Left ventricle myocardium inferior (tissue), 1 donor: ENCODE data around the gene DCLK1. TPM values are rescaled to one million over a fixed set of nuclear protein-coding genes. Genes with fewer than 3 reads are reported as not detected.

Source experiments
- DNase-seq: peaks from one replicate; pipeline ENCODE4 v3.0.0-alpha.2; 2020
- H3K27ac ChIP-seq: fragments of 200-600 bp; replicated peaks from 2 replicates; pipeline ENCODE4 v1.8.0; 2021
- H3K27me3 ChIP-seq: fragments of 200-600 bp; 2 replicates; pipeline ENCODE4 v1.8.0; 2021; ENCODE audit warnings: low read depth
- H3K36me3 ChIP-seq: fragments of 200-600 bp; 2 replicates; pipeline ENCODE4 v1.8.0; 2021
- H3K4me1 ChIP-seq: fragments of 200-600 bp; 2 replicates; pipeline ENCODE4 v1.8.0; 2021
- H3K4me3 ChIP-seq: fragments of 200-600 bp; 2 replicates; pipeline ENCODE4 v1.8.0; 2021; ENCODE audit warnings: mild to moderate bottlenecking, moderate library complexity
- H3K9me3 ChIP-seq: fragments of 200-600 bp; replicated peaks from 2 replicates; pipeline ENCODE4 v1.8.0; 2021
- intact Hi-C: fragments of 100-400 bp; cut with micrococcal nuclease; formaldehyde crosslinking; loops from one replicate; pipeline ENCODE4 v1.11.0; 2022
- total RNA-seq: library from RNA; stranded (reverse); fragmentation: NEBNext Ultra II Directional; extraction: Animal tissue kit (Norgen Biotek cat#: 25700); gene quantifications from one replicate; pipeline ENCODE4 v1.2.1, GENCODE V29; 2021
- TF ChIP-seq, protein P1 (sequence below): fragments of 200-600 bp; IDR thresholded peaks from 2 replicates; pipeline ENCODE4 v1.8.0; 2021; ENCODE audit warnings: antibody characterized with exemption, mild to moderate bottlenecking, borderline replicate concordance
- donor health status: DM: no; HTN: yes; CAD: no; lungs with severe emphysema.

The DCLK1 gene
- total RNA-seq, 1 donor from 2014 or later: 8.4 TPM

DNA sequence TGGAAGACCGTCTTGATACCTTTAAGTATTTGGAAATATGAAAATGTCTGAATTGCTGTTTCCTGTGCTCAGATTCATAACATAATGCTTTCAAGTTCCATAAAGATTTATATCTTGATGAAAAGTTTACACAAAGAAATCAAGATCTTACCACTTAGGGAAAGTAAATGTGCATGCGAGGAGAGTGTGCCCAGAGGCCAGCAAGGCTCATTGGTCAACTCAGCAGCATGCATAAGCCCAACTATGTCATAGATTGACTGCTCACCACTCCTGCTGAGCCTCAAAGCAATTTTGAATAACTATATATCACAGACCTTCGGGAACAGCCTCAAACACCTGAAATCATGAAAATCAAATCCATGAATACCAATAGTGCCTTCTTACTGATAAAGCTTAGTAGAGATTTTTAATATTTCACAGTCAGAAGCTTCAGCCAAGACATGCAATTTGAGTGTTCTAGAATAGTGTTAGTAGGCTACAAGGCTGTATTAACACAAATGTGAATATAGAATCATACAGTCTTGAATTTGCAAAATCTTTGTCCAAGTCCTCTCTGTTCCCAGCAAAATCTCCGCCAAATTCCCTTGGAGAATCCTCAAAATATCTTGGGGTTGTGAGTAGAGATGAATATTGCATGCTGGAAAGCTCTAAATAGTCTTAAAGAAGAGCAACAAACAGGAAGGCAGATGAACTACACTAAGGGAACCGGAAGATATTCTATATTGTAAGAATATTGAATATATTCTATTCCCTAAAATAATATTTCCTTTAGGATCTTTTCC is 124.1 kb downstream of the DCLK1 start:
- intact Hi-C loops: no loop called here
- no peak for DNase-seq
- Histone ChIP-seq H3K27ac (no peak overlapping the region), H3K4me1 (no peaks in the 10 kb centered on the region), H3K27me3 (no peaks in the 10 kb centered on the region), H3K36me3 (no peaks in the 10 kb centered on the region), H3K9me3 (no peaks in the 10 kb centered on the region), H3K4me3 (no peak overlapping the region)
- TF ChIP-seq, protein P1, sequence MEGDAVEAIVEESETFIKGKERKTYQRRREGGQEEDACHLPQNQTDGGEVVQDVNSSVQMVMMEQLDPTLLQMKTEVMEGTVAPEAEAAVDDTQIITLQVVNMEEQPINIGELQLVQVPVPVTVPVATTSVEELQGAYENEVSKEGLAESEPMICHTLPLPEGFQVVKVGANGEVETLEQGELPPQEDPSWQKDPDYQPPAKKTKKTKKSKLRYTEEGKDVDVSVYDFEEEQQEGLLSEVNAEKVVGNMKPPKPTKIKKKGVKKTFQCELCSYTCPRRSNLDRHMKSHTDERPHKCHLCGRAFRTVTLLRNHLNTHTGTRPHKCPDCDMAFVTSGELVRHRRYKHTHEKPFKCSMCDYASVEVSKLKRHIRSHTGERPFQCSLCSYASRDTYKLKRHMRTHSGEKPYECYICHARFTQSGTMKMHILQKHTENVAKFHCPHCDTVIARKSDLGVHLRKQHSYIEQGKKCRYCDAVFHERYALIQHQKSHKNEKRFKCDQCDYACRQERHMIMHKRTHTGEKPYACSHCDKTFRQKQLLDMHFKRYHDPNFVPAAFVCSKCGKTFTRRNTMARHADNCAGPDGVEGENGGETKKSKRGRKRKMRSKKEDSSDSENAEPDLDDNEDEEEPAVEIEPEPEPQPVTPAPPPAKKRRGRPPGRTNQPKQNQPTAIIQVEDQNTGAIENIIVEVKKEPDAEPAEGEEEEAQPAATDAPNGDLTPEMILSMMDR: no peak

DNA sequence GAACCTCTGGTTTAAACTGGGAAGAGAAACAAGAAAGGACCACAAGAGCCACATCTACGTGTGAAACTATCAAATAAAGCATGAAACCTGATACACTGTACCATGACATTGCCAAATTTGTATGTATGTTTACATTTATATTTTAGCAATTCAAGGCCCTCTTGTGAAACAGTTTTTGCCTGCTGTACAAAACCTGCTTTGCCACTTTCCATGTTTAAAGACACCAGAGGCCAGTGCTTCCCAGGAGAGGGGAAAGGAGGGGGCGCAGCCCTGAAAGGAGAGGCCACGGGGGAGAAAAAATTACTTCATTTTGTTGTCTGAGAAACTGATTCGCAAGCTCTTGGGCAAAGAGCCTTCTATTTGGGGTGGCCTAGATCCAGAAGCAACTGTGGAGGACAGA is 124.8 kb downstream of the DCLK1 start:
- TF ChIP-seq, protein P1: no peak

DNA sequence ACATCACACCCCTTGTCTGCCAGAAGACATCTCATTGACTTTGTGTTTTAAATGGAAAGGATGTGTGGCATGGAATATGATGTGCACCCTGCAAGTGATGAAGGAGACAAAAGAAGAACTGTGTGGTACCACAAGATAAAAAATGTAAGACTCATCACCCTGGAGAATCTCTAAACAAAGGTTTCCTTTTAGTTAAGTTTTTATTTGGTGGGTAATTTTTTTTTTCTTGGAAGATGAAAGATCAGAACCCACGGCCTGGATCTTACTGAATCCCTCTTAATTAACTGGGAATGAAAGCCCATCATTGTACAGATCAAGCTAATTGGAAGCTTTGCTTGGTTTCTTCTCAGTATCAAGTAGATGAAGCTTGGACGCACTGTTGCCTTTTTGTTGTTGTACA is 129.6 kb downstream of the DCLK1 start:
- Histone ChIP-seq H3K36me3 (no peaks in the 10 kb centered on the region), H3K4me1 (peaks cover 2% of the 10 kb centered on the region), H3K27me3 (no peaks in the 10 kb centered on the region), H3K27ac (no peak overlapping the region), H3K9me3 (no peaks in the 10 kb centered on the region), H3K4me3 (no peak overlapping the region)
- TF ChIP-seq, protein P1: no peak
- DNase-seq: no peak
- intact Hi-C loops: no loop called here

More for the DNA sequence above, 124.8 kb downstream of the DCLK1 start:
- H3K27ac ChIP-seq: no peak overlapping the region
- H3K36me3 ChIP-seq: no peaks in the 10 kb centered on the region
- H3K4me3 ChIP-seq: no peak overlapping the region
- intact Hi-C loops: no loop called here
- no peaks in the 10 kb centered on the region for H3K9me3 ChIP-seq
- H3K27me3 ChIP-seq: no peaks in the 10 kb centered on the region
- DNase-seq: no peak
- no peaks in the 10 kb centered on the region for H3K4me1 ChIP-seq

DNA sequence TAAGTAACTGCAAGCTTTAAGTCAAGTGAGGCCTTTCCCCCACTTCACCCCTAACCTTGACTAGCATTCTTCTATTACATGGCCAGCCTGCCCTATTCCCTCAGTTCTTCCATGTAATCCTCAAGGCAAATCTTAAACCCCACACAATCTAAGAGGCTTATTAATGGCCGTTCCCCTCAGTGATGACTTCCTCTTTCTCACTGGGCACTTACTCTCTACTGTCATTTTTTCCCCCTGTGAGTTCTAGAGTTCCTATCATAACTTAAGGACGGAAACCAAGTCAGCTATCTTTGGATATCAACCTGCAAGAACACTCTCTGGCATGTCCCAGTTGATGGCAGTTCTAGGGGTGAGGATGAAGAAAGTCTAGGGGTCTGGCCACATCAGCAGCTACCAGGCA is 131.2 kb downstream of the DCLK1 start:
- Histone ChIP-seq H3K27ac (no peak overlapping the region), H3K4me1 (peaks cover 11% of the 10 kb centered on the region), H3K9me3 (no peaks in the 10 kb centered on the region), H3K27me3 (no peaks in the 10 kb centered on the region), H3K4me3 (no peak overlapping the region), H3K36me3 (no peaks in the 10 kb centered on the region)
- TF ChIP-seq, protein P1: no peak
- intact Hi-C loops: no loop called here
- no peak for DNase-seq

DNA sequence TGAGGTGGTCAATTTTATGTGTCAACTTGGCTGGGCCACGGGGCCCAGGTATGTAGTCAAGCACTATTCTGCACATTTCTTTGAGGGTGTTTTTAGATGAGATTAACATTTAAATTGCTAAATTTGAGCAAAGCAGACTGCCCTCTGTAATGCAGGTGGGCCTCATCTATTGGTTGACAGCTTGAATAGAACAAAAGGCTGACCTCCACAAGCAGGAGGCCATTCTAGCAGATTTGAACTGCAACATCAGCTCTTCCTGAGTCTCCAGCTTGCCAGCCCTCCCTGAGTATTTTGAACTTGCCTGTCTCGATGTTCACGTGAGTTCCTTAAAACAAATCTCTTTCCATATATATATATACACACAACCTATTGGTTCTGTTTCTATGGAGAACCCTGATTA is 134.8 kb downstream of the DCLK1 start:
- TF ChIP-seq, protein P1: no peak
- no peak overlapping the region for H3K4me3 ChIP-seq
- no peak overlapping the region for H3K27ac ChIP-seq
- no peaks in the 10 kb centered on the region for H3K36me3 ChIP-seq
- H3K9me3 ChIP-seq: no peaks in the 10 kb centered on the region
- H3K27me3 ChIP-seq: no peaks in the 10 kb centered on the region
- peaks cover 36% of the 10 kb centered on the region for H3K4me1 ChIP-seq
- no peak for DNase-seq
- intact Hi-C loops: no loop called here
